Fibroblast of lung (primary cell): ENCODE measurements around the gene LMNA. TPM values are rescaled to one million over a fixed set of nuclear protein-coding genes. Genes with fewer than 3 reads are reported as not detected.
A peak's percentile ranks its signal among the peaks of the same experiment; 100 is the strongest.

Source experiments
- DNase-seq, 2 donors: peaks; one replicate each; pipeline versions ENCODE4 v3.0.0 to v3.0.0-alpha.2; 2010; ENCODE audit warnings: low read depth in 2 of 2
- H2AFZ ChIP-seq: 2 replicates; pipeline ENCODE4 v1.5.1; 2012; ENCODE audit warnings: low read length, control low read depth, inconsistent platforms
- H3K27ac ChIP-seq: 2 replicates; pipeline ENCODE4 v1.5.1; 2011; ENCODE audit warnings: low read length, control low read depth; ENCODE audit not compliant: insufficient read depth
- H3K27me3 ChIP-seq: 2 replicates; pipeline ENCODE4 v1.5.1; 2011; ENCODE audit warnings: mild to moderate bottlenecking, low read length; ENCODE audit not compliant: control insufficient read depth, insufficient read depth
- H3K36me3 ChIP-seq: 2 replicates; pipeline ENCODE4 v1.5.1; 2011; ENCODE audit warnings: low read length; ENCODE audit not compliant: control insufficient read depth, insufficient read depth
- H3K4me1 ChIP-seq: 2 replicates; pipeline ENCODE4 v1.5.1; 2011; ENCODE audit warnings: low read length; ENCODE audit not compliant: control insufficient read depth, insufficient read depth; ENCODE audit errors: extremely low read depth
- H3K4me2 ChIP-seq: 2 replicates; pipeline ENCODE4 v1.5.1; 2011; ENCODE audit warnings: low read length, control low read depth; ENCODE audit not compliant: insufficient read depth; ENCODE audit errors: extremely low read depth
- H3K4me3 ChIP-seq, 4 experiments: fragments of 200-600 bp in 1 of 4; sonication (generic) in 1 of 4; replicated peaks in 1 of 4; 2 replicates each; pipeline ENCODE4 v1.5.1; 2011 to 2016; ENCODE audit warnings: low read length in 4 of 4, low read depth in 3 of 4, mild to moderate bottlenecking in 3 of 4, control low read depth in 2 of 4, inconsistent platforms in 1 of 4, mixed read lengths in 1 of 4; ENCODE audit not compliant: insufficient read depth in 1 of 4; ENCODE audit errors: control extremely low read depth in 1 of 4
- H3K79me2 ChIP-seq: 2 replicates; pipeline ENCODE4 v1.5.1; 2012; ENCODE audit warnings: mild to moderate bottlenecking, low read length, inconsistent platforms; ENCODE audit not compliant: control insufficient read depth, insufficient read depth
- H3K9ac ChIP-seq: 2 replicates; pipeline ENCODE4 v1.5.1; 2011; ENCODE audit warnings: mild to moderate bottlenecking, low read length, control low read depth; ENCODE audit not compliant: insufficient read depth
- H3K9me3 ChIP-seq: 2 replicates; pipeline ENCODE4 v1.5.1; 2012; ENCODE audit warnings: low read depth, low read length; ENCODE audit not compliant: control insufficient read depth, insufficient read depth
- H4K20me1 ChIP-seq: 2 replicates; pipeline ENCODE4 v1.5.1; 2011; ENCODE audit warnings: low read length; ENCODE audit not compliant: control insufficient read depth, insufficient read depth; ENCODE audit errors: extremely low read depth
- EZH2 ChIP-seq: IDR thresholded peaks from 2 replicates; pipeline ENCODE4 v1.5.1; 2012; ENCODE audit warnings: low read length, control low read depth, mild to moderate bottlenecking; ENCODE audit errors: missing control alignments
- polyA plus RNA-seq, 2 donors: library from polyadenylated mRNA; depleted of rRNA in 1 of 2; stranded (reverse) in 1 of 2; unstranded in 1 of 2; fragments of >200 nt; gene quantifications; 2 replicates each; pipeline ENCODE4 v1.2.1, GENCODE V29; 2011 to 2012; ENCODE audit warnings: missing spikeins in 1 of 2
- total RNA-seq: library from RNA; depleted of rRNA; stranded (reverse); fragments of >200 nt; gene quantifications from 2 replicates; pipeline ENCODE4 v1.2.1, GENCODE V29; 2014
- TF ChIP-seq, protein P1 (sequence below), 2 donors: IDR thresholded peaks in 1 of 2; conservative IDR thresholded peaks in 1 of 2; 1 replicate in 1 of 2; 2 replicates in 1 of 2; pipeline ENCODE4 v1.5.1; 2011 to 2012; ENCODE audit warnings: low read length in 2 of 2, control low read depth in 1 of 2, inconsistent platforms in 1 of 2, low read depth in 1 of 2, mild to moderate bottlenecking in 1 of 2

LMNA gene
- total and polyA plus RNA-seq, 2 donors (not counting 1 experiment from before 2014, with no cell fraction given) = 613 to 1,150 TPM

DNA sequence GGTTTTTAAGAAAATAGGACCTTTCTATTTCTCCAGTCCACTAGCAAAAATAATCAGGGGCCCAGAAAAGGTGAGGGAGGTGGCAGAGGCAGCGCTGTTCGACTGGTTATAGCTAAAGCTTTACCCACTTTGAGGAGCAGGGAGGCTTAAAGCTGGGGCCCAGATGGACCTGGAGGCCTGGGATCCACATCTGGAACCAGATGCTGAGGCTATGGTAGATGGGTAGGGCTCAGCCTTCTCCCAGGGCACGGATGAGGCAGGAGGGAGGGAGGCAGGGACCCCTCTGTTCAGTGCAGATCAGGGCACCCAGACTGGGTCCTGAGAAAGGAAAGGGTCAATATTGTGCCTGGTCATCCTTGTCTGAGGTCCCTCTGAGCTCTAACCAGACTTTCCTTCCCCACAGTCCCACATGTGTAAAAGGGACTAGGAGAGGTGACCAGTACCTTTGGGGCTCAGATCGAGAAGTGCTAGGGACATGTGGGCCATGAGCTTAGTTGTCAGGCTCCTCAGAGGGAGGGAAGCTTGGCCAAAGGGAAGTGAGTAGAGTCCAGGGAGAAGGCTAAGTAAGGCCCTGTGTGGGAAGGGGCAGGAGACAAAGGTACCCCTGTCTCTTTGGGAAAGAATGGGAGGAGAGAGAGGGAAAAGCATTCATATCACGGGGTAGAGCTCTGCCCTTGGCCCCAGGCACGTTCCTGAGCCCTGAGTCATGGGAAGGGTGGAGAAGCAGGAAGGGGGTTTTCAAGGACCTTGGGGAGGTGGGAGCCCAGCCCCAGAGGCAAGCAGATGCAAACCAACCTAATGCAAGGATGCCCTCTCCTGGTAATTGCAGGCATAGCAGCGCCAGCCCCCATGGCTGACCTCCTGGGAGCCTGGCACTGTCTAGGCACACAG lies 15.4 kb downstream of the LMNA start:
- H3K79me2 ChIP-seq = peaks cover 87% of the 10 kb centered on the region

DNA sequence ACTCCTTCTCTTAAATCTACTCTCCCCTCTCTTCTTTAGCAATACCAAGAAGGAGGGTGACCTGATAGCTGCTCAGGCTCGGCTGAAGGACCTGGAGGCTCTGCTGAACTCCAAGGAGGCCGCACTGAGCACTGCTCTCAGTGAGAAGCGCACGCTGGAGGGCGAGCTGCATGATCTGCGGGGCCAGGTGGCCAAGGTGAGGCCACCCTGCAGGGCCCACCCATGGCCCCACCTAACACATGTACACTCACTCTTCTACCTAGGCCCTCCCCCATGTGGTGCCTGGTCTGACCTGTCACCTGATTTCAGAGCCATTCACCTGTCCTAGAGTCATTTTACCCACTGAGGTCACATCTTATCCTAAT lies 16.0 kb downstream of the LMNA start:
- Histone ChIP-seq H3K4me3 (no peak overlapping the region), H3K4me1 (peaks cover 35% of the 10 kb centered on the region), H3K4me2 (no peak overlapping the region), H3K9me3 (no peaks in the 10 kb centered on the region), H2AFZ (no peak overlapping the region), H3K27me3 (no peaks in the 10 kb centered on the region), H3K79me2 (peaks cover 87% of the 10 kb centered on the region), H3K36me3 (peaks cover 30% of the 10 kb centered on the region), H4K20me1 (peaks cover 2% of the 10 kb centered on the region), H3K9ac (peak overlapping the region; percentile 54), H3K27ac (peak overlapping the region; percentile 99)
- no peak for TF ChIP-seq EZH2
- TF ChIP-seq, protein P1, sequence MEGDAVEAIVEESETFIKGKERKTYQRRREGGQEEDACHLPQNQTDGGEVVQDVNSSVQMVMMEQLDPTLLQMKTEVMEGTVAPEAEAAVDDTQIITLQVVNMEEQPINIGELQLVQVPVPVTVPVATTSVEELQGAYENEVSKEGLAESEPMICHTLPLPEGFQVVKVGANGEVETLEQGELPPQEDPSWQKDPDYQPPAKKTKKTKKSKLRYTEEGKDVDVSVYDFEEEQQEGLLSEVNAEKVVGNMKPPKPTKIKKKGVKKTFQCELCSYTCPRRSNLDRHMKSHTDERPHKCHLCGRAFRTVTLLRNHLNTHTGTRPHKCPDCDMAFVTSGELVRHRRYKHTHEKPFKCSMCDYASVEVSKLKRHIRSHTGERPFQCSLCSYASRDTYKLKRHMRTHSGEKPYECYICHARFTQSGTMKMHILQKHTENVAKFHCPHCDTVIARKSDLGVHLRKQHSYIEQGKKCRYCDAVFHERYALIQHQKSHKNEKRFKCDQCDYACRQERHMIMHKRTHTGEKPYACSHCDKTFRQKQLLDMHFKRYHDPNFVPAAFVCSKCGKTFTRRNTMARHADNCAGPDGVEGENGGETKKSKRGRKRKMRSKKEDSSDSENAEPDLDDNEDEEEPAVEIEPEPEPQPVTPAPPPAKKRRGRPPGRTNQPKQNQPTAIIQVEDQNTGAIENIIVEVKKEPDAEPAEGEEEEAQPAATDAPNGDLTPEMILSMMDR (conservative IDR thresholded peaks at IDR 0.05 in 1 of 2, IDR thresholded peaks at IDR 0.05 in 1 of 2; ENCODE audit: low read depth in 1 of 2, low read length in 2 of 2) = no peak
- DNase-seq = no peak

More for the DNA sequence above, 15.4 kb downstream of the LMNA start:
- H3K36me3 ChIP-seq = peaks cover 27% of the 10 kb centered on the region
- peak overlapping the region; percentile 28 to 52 (median 37) for H3K4me3 ChIP-seq
- peak overlapping the region; percentile 99 for H3K27ac ChIP-seq
- peak overlapping the region; percentile 76 for H3K9ac ChIP-seq
- no peak for TF ChIP-seq EZH2
- TF ChIP-seq, protein P1 (conservative IDR thresholded peaks at IDR 0.05 in 1 of 2, IDR thresholded peaks at IDR 0.05 in 1 of 2; ENCODE audit: low read depth in 1 of 2, low read length in 2 of 2) = peak; percentile 90 to 96
- peaks cover 2% of the 10 kb centered on the region for H4K20me1 ChIP-seq
- H3K27me3 ChIP-seq = no peaks in the 10 kb centered on the region
- no peaks in the 10 kb centered on the region for H3K9me3 ChIP-seq
- peak; percentile 97 for DNase-seq
- H3K4me2 ChIP-seq = peak overlapping the region; percentile 95
- H3K4me1 ChIP-seq = peaks cover 37% of the 10 kb centered on the region
- no peak overlapping the region for H2AFZ ChIP-seq

DNA sequence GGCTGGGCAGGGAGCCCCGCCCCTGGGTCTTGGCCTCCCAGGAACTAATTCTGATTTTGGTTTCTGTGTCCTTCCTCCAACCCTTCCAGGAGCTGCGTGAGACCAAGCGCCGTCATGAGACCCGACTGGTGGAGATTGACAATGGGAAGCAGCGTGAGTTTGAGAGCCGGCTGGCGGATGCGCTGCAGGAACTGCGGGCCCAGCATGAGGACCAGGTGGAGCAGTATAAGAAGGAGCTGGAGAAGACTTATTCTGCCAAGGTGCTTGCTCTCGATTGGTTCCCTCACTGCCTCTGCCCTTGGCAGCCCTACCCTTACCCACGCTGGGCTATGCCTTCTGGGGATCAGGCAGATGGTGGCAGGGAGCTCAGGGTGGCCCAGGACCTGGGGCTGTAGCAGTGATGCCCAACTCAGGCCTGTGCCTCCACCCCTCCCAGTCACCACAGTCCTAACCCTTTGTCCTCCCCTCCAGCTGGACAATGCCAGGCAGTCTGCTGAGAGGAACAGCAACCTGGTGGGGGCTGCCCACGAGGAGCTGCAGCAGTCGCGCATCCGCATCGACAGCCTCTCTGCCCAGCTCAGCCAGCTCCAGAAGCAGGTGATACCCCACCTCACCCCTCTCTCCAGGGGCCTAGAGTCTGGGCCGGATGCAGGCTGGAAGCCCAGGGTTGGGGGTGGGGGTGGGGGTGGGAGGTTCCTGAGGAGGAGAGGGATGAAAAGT lies 20.4 kb downstream of the LMNA start:
- TF ChIP-seq, protein P1 (conservative IDR thresholded peaks at IDR 0.05 in 1 of 2, IDR thresholded peaks at IDR 0.05 in 1 of 2; ENCODE audit: low read depth in 1 of 2, low read length in 2 of 2) = no peak
- no peak for TF ChIP-seq EZH2
- Histone ChIP-seq H3K9ac (no peak overlapping the region), H3K4me3 (no peak overlapping the region), H3K36me3 (peaks cover 60% of the 10 kb centered on the region), H2AFZ (no peak overlapping the region), H3K27ac (no peak overlapping the region), H3K27me3 (no peaks in the 10 kb centered on the region), H3K4me2 (no peak overlapping the region), H3K79me2 (peaks cover 70% of the 10 kb centered on the region), H3K9me3 (no peaks in the 10 kb centered on the region), H4K20me1 (peaks cover 2% of the 10 kb centered on the region), H3K4me1 (peaks cover 6% of the 10 kb centered on the region)
- DNase-seq = no peak
